Left lung (tissue), 10 donors: ENCODE measurements around the gene TMEM219. TPM values are rescaled to one million over a fixed set of nuclear protein-coding genes. Genes with fewer than 3 reads are reported as not detected.

Source experiments
- ATAC-seq: fragments of 200-7000 bp; cut with Tn5 transposase; one replicate; pipeline ENCODE4 v1.9.1; 2020; ENCODE audit warnings: moderate library complexity
- DNase-seq, 4 donors: peaks; one replicate each; pipeline ENCODE4 v3.0.0-alpha.2; 2013 to 2020
- H3K27ac ChIP-seq, 2 donors: fragments of 200-600 bp; sonication (generic) in 1 of 2; one replicate each; pipeline versions ENCODE4 v1.5.0 to v1.8.0; 2020 to 2021
- H3K27me3 ChIP-seq, 2 donors: fragments of 200-600 bp; sonication (generic) in 1 of 2; one replicate each; pipeline versions ENCODE4 v1.5.0 to v1.8.0; 2020 to 2021
- H3K36me3 ChIP-seq, 2 donors: fragments of 200-600 bp; sonication (generic) in 1 of 2; one replicate each; pipeline versions ENCODE4 v1.5.0 to v1.8.0; 2020 to 2021
- H3K4me1 ChIP-seq, 2 donors: fragments of 200-600 bp; one replicate each; pipeline ENCODE4 v1.8.0; 2021
- H3K4me3 ChIP-seq, 2 donors: fragments of 200-600 bp; sonication (generic) in 1 of 2; one replicate each; pipeline versions ENCODE4 v1.5.0 to v1.8.0; 2020 to 2021; ENCODE audit warnings: mild to moderate bottlenecking in 1 of 2
- H3K9me3 ChIP-seq, 2 donors: fragments of 200-600 bp; sonication (generic) in 1 of 2; one replicate each; pipeline versions ENCODE4 v1.5.0 to v1.8.0; 2020 to 2021
- intact Hi-C, 2 donors: fragments of 100-400 bp; cut with DNase I; formaldehyde crosslinking; loops; one replicate each; pipeline versions ENCODE4 v1.11.2 to v1.14.2; 2022
- polyA plus RNA-seq, 6 donors: library from polyadenylated mRNA; unstranded; fragments of 120-200 nt; gene quantifications; one replicate each; pipeline ENCODE4 v1.2.1, GENCODE V29; 2013; ENCODE audit not compliant: insufficient read length in 6 of 6
- total RNA-seq, 2 donors: library from RNA; stranded (reverse); fragmentation: NEBNext Ultra II Directional; extraction: Animal tissue kit (Norgen Biotek cat#: 25700); gene quantifications; one replicate each; pipeline ENCODE4 v1.2.1, GENCODE V29; 2021
- TF ChIP-seq, protein P1 (sequence below), 2 donors: fragments of 200-600 bp; sonication (generic) in 1 of 2; IDR thresholded peaks; one replicate each; pipeline versions ENCODE4 v1.5.0 to v1.8.0; 2021; ENCODE audit warnings: antibody characterized with exemption in 2 of 2
- donor health status: DM: no; HTN: yes; CAD: no.
- donor health status: DM: no; HTN: no; CAD: no.

The TMEM219 gene
- total and polyA plus RNA-seq, 8 donors = 103 to 154 (median 118) TPM

DNA sequence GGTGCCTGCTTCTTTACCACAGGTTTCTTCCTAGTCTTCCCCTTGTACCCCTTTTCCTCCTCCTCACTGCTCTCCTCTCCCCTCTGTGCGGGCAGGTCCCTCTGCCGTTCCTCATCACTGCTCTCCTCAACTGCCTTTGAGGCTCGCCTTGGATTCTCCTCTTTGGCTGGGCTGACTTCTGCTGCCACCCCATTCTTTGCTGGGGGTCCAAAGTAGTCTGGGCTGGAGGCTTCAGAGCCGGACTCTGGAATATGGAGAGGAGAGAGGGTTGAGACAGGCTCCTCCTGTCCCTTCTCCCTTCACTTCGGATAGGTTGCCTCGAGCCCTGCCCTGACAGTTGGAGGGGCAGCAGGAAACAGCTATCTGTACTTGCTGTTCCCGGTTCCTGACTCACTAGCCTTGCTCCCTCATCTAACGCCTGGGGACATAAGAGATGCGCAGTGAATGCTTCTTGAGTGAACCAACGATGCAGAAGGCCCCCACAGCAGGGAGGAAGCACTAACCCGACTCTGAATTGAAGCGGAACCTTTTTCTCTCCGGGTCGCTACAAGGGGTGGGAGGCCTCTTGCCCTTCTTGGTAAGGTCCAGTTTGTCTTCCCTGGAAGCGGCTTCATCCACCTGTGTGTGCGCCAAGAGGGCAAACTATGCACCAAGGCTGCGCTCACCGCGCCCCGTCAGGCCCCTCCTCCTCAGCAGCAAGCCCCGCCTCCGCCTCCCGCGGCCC is 32.9 kb downstream of the TMEM219 start:
- Histone ChIP-seq H3K4me3 (peak overlapping the region; percentile 95 to 99), H3K27ac (peak overlapping the region; percentile 93 to 96), H3K27me3 (no peaks in the 10 kb centered on the region), H3K36me3 (peaks cover 0 to 48% of the 10 kb centered on the region in 2 donors), H3K4me1 (peaks cover 22 to 40% of the 10 kb centered on the region in 2 donors), H3K9me3 (no peaks in the 10 kb centered on the region)
- peak in 2 of 4 donors; percentile 40 to 94 for DNase-seq
- peak; percentile 79 for ATAC-seq
- intact Hi-C loops = no loop called here
- TF ChIP-seq, protein P1, sequence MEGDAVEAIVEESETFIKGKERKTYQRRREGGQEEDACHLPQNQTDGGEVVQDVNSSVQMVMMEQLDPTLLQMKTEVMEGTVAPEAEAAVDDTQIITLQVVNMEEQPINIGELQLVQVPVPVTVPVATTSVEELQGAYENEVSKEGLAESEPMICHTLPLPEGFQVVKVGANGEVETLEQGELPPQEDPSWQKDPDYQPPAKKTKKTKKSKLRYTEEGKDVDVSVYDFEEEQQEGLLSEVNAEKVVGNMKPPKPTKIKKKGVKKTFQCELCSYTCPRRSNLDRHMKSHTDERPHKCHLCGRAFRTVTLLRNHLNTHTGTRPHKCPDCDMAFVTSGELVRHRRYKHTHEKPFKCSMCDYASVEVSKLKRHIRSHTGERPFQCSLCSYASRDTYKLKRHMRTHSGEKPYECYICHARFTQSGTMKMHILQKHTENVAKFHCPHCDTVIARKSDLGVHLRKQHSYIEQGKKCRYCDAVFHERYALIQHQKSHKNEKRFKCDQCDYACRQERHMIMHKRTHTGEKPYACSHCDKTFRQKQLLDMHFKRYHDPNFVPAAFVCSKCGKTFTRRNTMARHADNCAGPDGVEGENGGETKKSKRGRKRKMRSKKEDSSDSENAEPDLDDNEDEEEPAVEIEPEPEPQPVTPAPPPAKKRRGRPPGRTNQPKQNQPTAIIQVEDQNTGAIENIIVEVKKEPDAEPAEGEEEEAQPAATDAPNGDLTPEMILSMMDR (IDR thresholded peaks at IDR 0.05) = no peak

DNA sequence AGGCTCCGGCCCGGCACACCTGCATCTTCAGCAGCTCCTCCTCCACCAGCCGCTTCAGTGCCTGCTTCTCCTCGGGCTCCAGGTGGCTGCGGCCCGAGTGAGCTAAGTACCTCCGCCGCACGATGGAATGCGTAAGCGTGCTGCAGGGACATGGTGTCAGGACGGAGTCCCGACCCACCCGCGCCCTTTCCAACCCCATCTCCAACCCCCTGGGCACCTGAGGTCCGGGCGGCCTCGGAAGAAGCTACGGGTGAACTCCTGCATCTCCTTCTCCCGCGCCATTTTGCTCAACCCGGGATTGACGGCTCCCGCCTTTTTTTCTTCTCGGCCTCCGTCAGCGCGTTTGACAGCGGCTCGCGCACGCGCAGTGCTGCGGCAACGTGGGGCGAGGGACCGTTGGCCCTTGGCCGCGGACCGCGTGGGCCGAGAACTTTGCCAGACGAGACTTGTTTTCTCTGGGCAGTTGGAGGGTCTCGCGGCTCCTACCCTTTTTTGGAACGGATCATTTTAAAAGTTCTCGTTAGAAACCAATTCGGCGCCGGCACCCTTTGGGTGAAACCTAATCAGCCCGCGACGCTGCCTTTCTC is 33.5 kb downstream of the TMEM219 start, which contains the start of gene HIRIP3:
TSS of gene HIRIP3 (minus strand) at position 294 of the 587 bp plus-strand sequence. CDS start at position 282, 12 bp downstream.
- H3K27me3 ChIP-seq = no peaks in the 10 kb centered on the region
- H3K4me3 ChIP-seq = peak within 1 kb of the TSS; percentile 95 to 99
- TF ChIP-seq, protein P1 (IDR thresholded peaks at IDR 0.05) = no peak
- peak in 3 of 4 donors; percentile 87 to 94 (median 91) for DNase-seq
- peaks cover 0 to 46% of the 10 kb centered on the region in 2 donors for H3K36me3 ChIP-seq
- H3K27ac ChIP-seq = peak within 1 kb of the TSS; percentile 93 to 96
- H3K4me1 ChIP-seq = peaks cover 20 to 40% of the 10 kb centered on the region in 2 donors
- no peaks in the 10 kb centered on the region for H3K9me3 ChIP-seq
- intact Hi-C loops = no loop called here
- ATAC-seq = peak; percentile 70

DNA sequence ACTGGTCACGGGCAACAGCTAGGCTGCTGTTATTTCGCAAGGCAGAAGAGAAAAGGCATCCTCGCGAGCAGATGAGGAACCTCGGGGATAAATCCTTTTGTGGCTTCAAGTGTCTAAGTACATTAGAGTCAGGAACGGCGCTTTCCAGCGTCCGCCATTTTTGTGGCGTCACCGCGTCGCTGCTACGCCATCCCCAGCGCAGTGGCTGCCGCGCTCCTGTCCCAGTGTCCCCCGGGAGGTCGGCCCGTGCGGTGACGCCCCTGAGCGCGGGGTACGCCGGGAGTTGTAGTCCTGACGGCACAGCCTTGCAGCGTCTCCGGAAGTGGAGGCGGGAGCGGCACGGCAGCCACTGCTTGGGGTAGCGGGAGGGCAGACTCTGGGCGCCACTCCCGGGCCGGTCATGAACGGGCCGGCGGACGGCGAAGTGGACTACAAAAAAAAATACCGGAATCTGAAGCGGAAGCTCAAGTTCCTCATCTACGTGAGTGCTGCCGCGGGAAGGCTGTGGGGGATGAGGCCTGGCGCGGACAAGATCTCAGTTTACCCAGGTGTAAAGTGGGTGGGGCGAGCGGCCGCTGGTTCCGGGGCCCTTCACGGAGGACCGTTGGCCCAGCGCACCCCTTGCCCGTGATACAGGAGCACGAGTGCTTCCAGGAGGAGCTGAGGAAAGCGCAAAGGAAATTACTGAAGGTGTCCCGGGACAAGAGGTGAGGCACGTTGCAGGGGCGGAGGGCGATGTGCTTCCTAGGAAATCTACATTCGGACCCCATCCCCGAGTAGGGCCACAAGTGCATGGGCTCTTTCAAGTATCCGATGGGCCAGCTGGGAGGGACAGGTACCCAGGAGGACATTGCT is 34.3 kb downstream of the TMEM219 start, which contains the start of gene INO80E:
TSS of gene INO80E (plus strand) at position 331 of the 855 bp plus-strand sequence. CDS start at position 401, 70 bp downstream.
- H3K36me3 ChIP-seq = peaks cover 0 to 46% of the 10 kb centered on the region in 2 donors
- intact Hi-C loops = no loop called here
- peak within 1 kb of the TSS; percentile 95 to 99 for H3K4me3 ChIP-seq
- ATAC-seq (peak; percentile 98), DNase-seq (peak; percentile 94 to 100 (median 99))
- peak within 1 kb of the TSS; percentile 93 to 96 for H3K27ac ChIP-seq
- TF ChIP-seq, protein P1 (IDR thresholded peaks at IDR 0.05) = peak in 1 of 2 donors; percentile 30
- peaks cover 13 to 40% of the 10 kb centered on the region in 2 donors for H3K4me1 ChIP-seq
- H3K27me3 ChIP-seq = no peaks in the 10 kb centered on the region
- H3K9me3 ChIP-seq = no peaks in the 10 kb centered on the region

DNA sequence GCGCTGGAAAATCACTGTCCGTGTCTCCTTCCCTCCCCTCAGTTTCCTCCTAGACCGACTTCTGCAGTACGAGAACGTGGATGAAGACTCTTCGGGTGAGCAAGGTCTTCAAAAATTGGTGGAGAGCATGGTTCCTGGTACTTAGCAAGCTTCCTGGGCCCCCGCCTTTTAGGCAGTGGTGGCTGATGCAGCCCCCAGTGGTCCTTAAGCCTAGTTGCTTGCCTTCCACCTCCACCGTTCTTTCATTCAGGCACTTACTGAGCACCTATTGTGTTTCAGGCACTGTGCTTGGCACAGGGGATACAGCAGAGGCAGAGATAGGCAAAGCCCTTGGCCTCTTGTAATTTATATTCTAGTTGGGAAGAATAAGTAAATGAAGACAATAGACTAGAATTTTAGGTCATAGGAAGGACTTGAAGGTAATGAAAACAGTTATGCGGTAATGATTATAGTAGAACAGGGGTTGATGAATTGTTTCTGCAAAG is 34.9 kb downstream of the TMEM219 start:
- no peak for ATAC-seq
- H3K4me3 ChIP-seq = peak overlapping the region; percentile 95 to 99
- H3K4me1 ChIP-seq = peaks cover 11 to 40% of the 10 kb centered on the region in 2 donors
- TF ChIP-seq, protein P1 (IDR thresholded peaks at IDR 0.05) = no peak
- peaks cover 0 to 46% of the 10 kb centered on the region in 2 donors for H3K36me3 ChIP-seq
- intact Hi-C loops = no loop called here
- no peaks in the 10 kb centered on the region for H3K27me3 ChIP-seq
- no peak for DNase-seq
- H3K27ac ChIP-seq = peak overlapping the region; percentile 93 to 96
- H3K9me3 ChIP-seq = no peaks in the 10 kb centered on the region
